PC-3 (cell line): Measurements from ENCODE around the gene PIGU. TPM values are rescaled to one million over a fixed set of nuclear protein-coding genes. Genes with fewer than 3 reads are reported as not detected.
"Not testable (repeated sequence)": the region's sequence is repeated elsewhere in the genome, so short reads cannot be mapped to it uniquely, and the experiment has no call there.

Experiments
- ATAC-seq: fragments of 200-7000 bp; cut with Tn5 transposase; 2 replicates; pipeline ENCODE4 v1.9.1; 2020; ENCODE audit warnings: mild to moderate bottlenecking, moderate library complexity
- BruUV-seq: library from RNA; stranded (reverse); fragments of 400-500 nt; replicated peaks from 2 replicates; lab custom pipeline; 2021; lab: Mats Ljungman, UMichigan
- CTCF ChIA-PET: fragments of 300-600 bp; sonication (Branson Sonifier 250); formaldehyde crosslinking; loops from one replicate; lab custom pipeline; 2022; ENCODE audit warnings: antibody characterized with exemption; lab: Charles Lee
- POLR2A ChIA-PET: fragments of 300-600 bp; sonication (Branson Sonifier 250); formaldehyde crosslinking; loops from one replicate; lab custom pipeline; 2022; ENCODE audit warnings: antibody characterized with exemption; ENCODE audit not compliant: unreplicated experiment; lab: Charles Lee
- DNase-seq: peaks from one replicate; pipeline ENCODE4 v3.0.0-alpha.2; 2015
- H2AFZ ChIP-seq: fragments of 300-600 bp; sonication (generic); 2 replicates; pipeline ENCODE4 v1.6.0; 2016; ENCODE audit warnings: antibody characterized with exemption, low read length
- H3F3A ChIP-seq: fragments of 300-600 bp; sonication (generic); one replicate; pipeline ENCODE4 v1.6.0; 2017; ENCODE audit warnings: antibody characterized with exemption, low read length, control low read depth, mild to moderate bottlenecking; ENCODE audit not compliant: unreplicated experiment
- H3K27ac ChIP-seq: fragments of 300-600 bp; sonication (generic); 2 replicates; pipeline ENCODE4 v1.5.1; 2016; ENCODE audit warnings: mild to moderate bottlenecking, low read length
- H3K27me3 ChIP-seq: fragments of 300-600 bp; sonication (generic); 2 replicates; pipeline ENCODE4 v1.6.1; 2016; ENCODE audit warnings: low read length, mixed read lengths
- H3K36me3 ChIP-seq: fragments of 300-600 bp; sonication (generic); 2 replicates; pipeline ENCODE4 v1.6.1; 2016; ENCODE audit warnings: low read depth, mixed run types, low read length, mixed read lengths
- H3K4me1 ChIP-seq: fragments of 300-600 bp; sonication (generic); 2 replicates; pipeline ENCODE4 v1.5.1; 2016; ENCODE audit warnings: low read length; ENCODE audit not compliant: insufficient read depth
- H3K4me2 ChIP-seq: fragments of 300-600 bp; sonication (generic); 2 replicates; pipeline ENCODE4 v1.6.0; 2016; ENCODE audit warnings: low read length
- H3K4me3 ChIP-seq: fragments of 300-600 bp; sonication (generic); 2 replicates; pipeline ENCODE4 v1.5.1; 2016; ENCODE audit warnings: mild to moderate bottlenecking, low read length, mixed read lengths
- H3K79me2 ChIP-seq: fragments of 300-600 bp; sonication (generic); 2 replicates; pipeline ENCODE4 v1.6.1; 2017; ENCODE audit warnings: low read length, mixed read lengths
- H3K9ac ChIP-seq: fragments of 300-600 bp; sonication (generic); 2 replicates; pipeline ENCODE4 v1.6.0; 2016; ENCODE audit warnings: mild to moderate bottlenecking, low read length
- H3K9me2 ChIP-seq: fragments of 300-600 bp; sonication (generic); replicated peaks from 2 replicates; pipeline ENCODE4 v1.6.1; 2016; ENCODE audit warnings: mixed run types, low read length, mixed read lengths
- H3K9me3 ChIP-seq: fragments of 300-600 bp; sonication (generic); 2 replicates; pipeline ENCODE4 v1.6.1; 2016; ENCODE audit warnings: low read length, mixed read lengths
- H4K20me1 ChIP-seq: fragments of 300-600 bp; sonication (generic); 2 replicates; pipeline ENCODE4 v1.6.1; 2016; ENCODE audit warnings: low read length, mixed read lengths
- CTCF ChIP-seq: fragments of 300-600 bp; sonication (generic); conservative IDR thresholded peaks from 2 replicates; pipeline ENCODE4 v1.5.1; 2017; ENCODE audit warnings: antibody characterized with exemption, low read depth, mild to moderate bottlenecking, low read length
- EZH2 ChIP-seq: fragments of 300-600 bp; sonication (generic); IDR thresholded peaks from one replicate; pipeline ENCODE4 v1.6.1; 2017; ENCODE audit warnings: antibody characterized with exemption, mild to moderate bottlenecking, low read length; ENCODE audit not compliant: unreplicated experiment
- EZH2phosphoT487 ChIP-seq: fragments of 300-600 bp; sonication (generic); IDR thresholded peaks from 2 replicates; pipeline ENCODE4 v1.6.1; 2018; ENCODE audit warnings: mild to moderate bottlenecking, antibody characterized with exemption, low read length, borderline replicate concordance
- intact Hi-C: fragments of 100-400 bp; cut with micrococcal nuclease; formaldehyde crosslinking; loops from 2 replicates; pipeline ENCODE4 v1.9.0; 2023
- total RNA-seq: library from RNA; depleted of rRNA; stranded (reverse); fragments of >200 nt; gene quantifications from 2 replicates; pipeline ENCODE4 v1.2.3, GENCODE V29; 2014

Gene PIGU
- total RNA-seq, 1 experiment from 2014 or later, result 24.5 TPM

- H3K4me2 ChIP-seq, result no peak overlapping the region
- H3K4me3 ChIP-seq, result no peak overlapping the region
- no peak overlapping the region for H3K27ac ChIP-seq
- no peaks in the 10 kb centered on the region for H3K27me3 ChIP-seq
- peaks cover 28% of the 10 kb centered on the region for H3K4me1 ChIP-seq
- POLR2A ChIA-PET, result no interaction called here
- H3K9me2 ChIP-seq, result no peaks in the 10 kb centered on the region
- no peak overlapping the region for H2AFZ ChIP-seq
- peaks cover 12% of the 10 kb centered on the region; the same call in 1 of the 2 replicates for H3K36me3 ChIP-seq
- ATAC-seq (no peak), DNase-seq (no peak)
- no peaks in the 10 kb centered on the region for H3K9me3 ChIP-seq
- H3K79me2 ChIP-seq, result no peaks in the 10 kb centered on the region
- no TSS peak for BruUV-seq
- H3K9ac ChIP-seq, result no peak overlapping the region
- CTCF ChIA-PET, result no interaction called here
- H3F3A ChIP-seq, result no peaks in the 10 kb centered on the region
- no peak for TF ChIP-seq EZH2phosphoT487
- no peaks in the 10 kb centered on the region; the same call in 1 of the 2 replicates for H4K20me1 ChIP-seq
- intact Hi-C loops, result no loop called here
These were observed 40.0 kb upstream of the PIGU start for GRCh38 chr20:34716921-34717229.

- Histone ChIP-seq H3K27ac (peak overlapping the region; percentile 5; the same call in 1 of the 2 replicates), H2AFZ (no peak overlapping the region), H3K9me3 (no peaks in the 10 kb centered on the region), H3F3A (no peaks in the 10 kb centered on the region), H3K4me1 (peaks cover 29% of the 10 kb centered on the region), H3K4me2 (no peak overlapping the region), H4K20me1 (no peaks in the 10 kb centered on the region; the same call in 1 of the 2 replicates), H3K9ac (no peak overlapping the region), H3K36me3 (peaks cover 10% of the 10 kb centered on the region; the same call in 1 of the 2 replicates), H3K79me2 (no peaks in the 10 kb centered on the region), H3K9me2 (no peaks in the 10 kb centered on the region), H3K27me3 (no peaks in the 10 kb centered on the region), H3K4me3 (no peak overlapping the region)
- ChIA-PET CTCF (no interaction called here), POLR2A (no interaction called here)
- intact Hi-C loops, result no loop called here
- no peak for TF ChIP-seq CTCF
- no peak for TF ChIP-seq EZH2phosphoT487
- no peak for TF ChIP-seq EZH2
- peak; percentile 31 for DNase-seq
- no peak for ATAC-seq
- BruUV-seq, result no TSS peak
These were observed 38.5 kb upstream of the PIGU start for GRCh38 chr20:34715384-34715783.

- H3K9me3 ChIP-seq, H4K20me1 ChIP-seq, intact Hi-C loops, H2AFZ ChIP-seq, H3K79me2 ChIP-seq, H3K4me3 ChIP-seq, H3F3A ChIP-seq, ATAC-seq, H3K27me3 ChIP-seq, H3K36me3 ChIP-seq, BruUV-seq, DNase-seq, H3K9ac ChIP-seq, H3K4me2 ChIP-seq, H3K9me2 ChIP-seq: not testable (repeated sequence)
- CTCF ChIA-PET, result interaction anchor here (0.8 to 1.0 kb wide), 3 partner anchors 56 to 401 kb away, joined by 3 to 6 read pairs (median 3); no protein-coding TSS in a partner anchor
- POLR2A ChIA-PET, result interaction anchor here (0.5 to 0.7 kb wide), 4 partner anchors 11 to 364 kb away, joined by 4 to 11 read pairs (median 4); no protein-coding TSS in a partner anchor
- Histone ChIP-seq H3K4me1 (peaks cover 33% of the 10 kb centered on the region), H3K27ac (peak overlapping the region; percentile 21)
These were observed 37.1 kb upstream of the PIGU start for GRCh38 chr20:34713944-34714515.
